Parathyroid adenoma (tissue), 2 donors: ENCODE results near the gene NAP1L4.

Source experiments
- H2AFZ ChIP-seq: fragments of 300-600 bp; sonication (generic); one replicate; pipeline ENCODE4 v1.7.0; 2017; ENCODE audit warnings: antibody characterized with exemption, mild to moderate bottlenecking
- H3K27ac ChIP-seq: fragments of 300-600 bp; sonication (generic); one replicate; pipeline ENCODE4 v1.7.0; 2017
- H3K27me3 ChIP-seq: fragments of 300-600 bp; sonication (generic); one replicate; pipeline ENCODE4 v1.7.0; 2017; ENCODE audit warnings: low read length; ENCODE audit not compliant: control insufficient read depth, insufficient read depth
- H3K36me3 ChIP-seq: fragments of 300-600 bp; sonication (generic); one replicate; pipeline ENCODE4 v1.7.0; 2017; ENCODE audit warnings: low read length; ENCODE audit not compliant: control insufficient read depth, insufficient read depth
- H3K4me1 ChIP-seq: fragments of 300-600 bp; sonication (generic); one replicate; pipeline ENCODE4 v1.7.0; 2017; ENCODE audit warnings: control low read depth
- H3K4me2 ChIP-seq: fragments of 300-600 bp; sonication (generic); one replicate; pipeline ENCODE4 v1.7.0; 2017; ENCODE audit warnings: low read length
- H3K4me3 ChIP-seq: fragments of 300-600 bp; sonication (generic); one replicate; pipeline ENCODE4 v1.7.0; 2017; ENCODE audit warnings: low read depth, low read length
- H3K79me2 ChIP-seq: fragments of 300-600 bp; sonication (generic); one replicate; pipeline ENCODE4 v1.7.0; 2017; ENCODE audit warnings: control low read depth
- H3K9ac ChIP-seq: fragments of 300-600 bp; sonication (generic); one replicate; pipeline ENCODE4 v1.7.0; 2017; ENCODE audit warnings: mild to moderate bottlenecking
- H3K9me3 ChIP-seq: fragments of 300-600 bp; sonication (generic); one replicate; pipeline ENCODE4 v1.7.0; 2017; ENCODE audit warnings: low read length; ENCODE audit not compliant: control insufficient read depth
- TF ChIP-seq, protein P1 (sequence below): fragments of 300-600 bp; sonication (generic); IDR thresholded peaks from one replicate; pipeline ENCODE4 v1.7.0; 2017; ENCODE audit warnings: antibody characterized with exemption, mild to moderate bottlenecking
- donor health status: primary hyperparathyroidism.

NAP1L4 gene

DNA sequence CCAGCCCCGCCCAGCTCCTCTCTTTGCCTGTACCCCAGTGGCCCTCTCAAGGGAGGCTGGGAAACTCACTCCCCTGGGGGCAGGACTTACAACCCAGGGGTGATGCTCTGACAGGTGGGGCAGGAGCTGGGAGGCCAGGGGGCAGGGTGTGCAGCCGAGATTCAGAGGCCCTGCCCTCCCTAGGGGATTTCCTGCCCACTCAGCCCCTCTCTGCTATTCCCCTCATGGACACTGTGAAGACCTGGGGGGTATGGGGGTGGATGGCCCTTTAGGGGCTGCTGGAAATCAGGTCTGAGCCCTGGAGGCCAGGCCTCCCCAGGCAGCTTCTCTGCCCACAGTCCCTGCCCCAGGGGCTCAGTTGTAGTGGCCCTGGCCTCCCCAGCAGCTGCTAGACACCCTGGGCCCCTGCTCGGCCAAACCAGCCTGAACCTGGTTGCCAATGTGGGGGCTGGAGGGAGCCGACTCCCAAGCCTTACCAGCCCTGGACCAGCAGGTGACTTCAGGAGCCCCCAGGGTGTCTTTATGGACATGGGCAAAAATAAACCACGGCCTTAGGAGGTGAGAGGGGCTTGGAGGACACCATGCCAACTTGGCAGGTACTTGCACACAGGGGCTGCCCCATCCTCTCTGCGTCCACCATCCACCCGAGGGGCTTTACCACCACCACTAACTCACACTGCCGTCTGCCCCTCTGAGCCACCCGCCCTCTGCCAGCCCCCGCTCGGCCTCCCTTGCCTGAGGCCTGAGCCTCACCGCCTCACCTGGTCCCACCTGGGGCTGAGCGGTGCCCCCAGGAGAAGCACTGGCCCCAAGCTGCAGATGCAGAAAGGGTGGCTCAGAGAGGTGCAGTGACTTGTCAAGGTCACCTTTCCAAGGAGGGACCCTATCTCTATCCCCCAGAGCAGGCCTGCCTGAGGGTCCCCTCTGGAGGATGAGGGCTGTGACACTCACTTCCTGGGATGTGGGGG is 60.1 kb downstream of the NAP1L4 start:
- no peak overlapping the region for H3K27ac ChIP-seq
- no peaks in the 10 kb centered on the region for H3K36me3 ChIP-seq
- H3K27me3 ChIP-seq, result no peaks in the 10 kb centered on the region
- H3K4me1 ChIP-seq, result peaks cover 4% of the 10 kb centered on the region
- TF ChIP-seq, protein P1, sequence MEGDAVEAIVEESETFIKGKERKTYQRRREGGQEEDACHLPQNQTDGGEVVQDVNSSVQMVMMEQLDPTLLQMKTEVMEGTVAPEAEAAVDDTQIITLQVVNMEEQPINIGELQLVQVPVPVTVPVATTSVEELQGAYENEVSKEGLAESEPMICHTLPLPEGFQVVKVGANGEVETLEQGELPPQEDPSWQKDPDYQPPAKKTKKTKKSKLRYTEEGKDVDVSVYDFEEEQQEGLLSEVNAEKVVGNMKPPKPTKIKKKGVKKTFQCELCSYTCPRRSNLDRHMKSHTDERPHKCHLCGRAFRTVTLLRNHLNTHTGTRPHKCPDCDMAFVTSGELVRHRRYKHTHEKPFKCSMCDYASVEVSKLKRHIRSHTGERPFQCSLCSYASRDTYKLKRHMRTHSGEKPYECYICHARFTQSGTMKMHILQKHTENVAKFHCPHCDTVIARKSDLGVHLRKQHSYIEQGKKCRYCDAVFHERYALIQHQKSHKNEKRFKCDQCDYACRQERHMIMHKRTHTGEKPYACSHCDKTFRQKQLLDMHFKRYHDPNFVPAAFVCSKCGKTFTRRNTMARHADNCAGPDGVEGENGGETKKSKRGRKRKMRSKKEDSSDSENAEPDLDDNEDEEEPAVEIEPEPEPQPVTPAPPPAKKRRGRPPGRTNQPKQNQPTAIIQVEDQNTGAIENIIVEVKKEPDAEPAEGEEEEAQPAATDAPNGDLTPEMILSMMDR, result no peak
- no peak overlapping the region for H3K4me2 ChIP-seq
- H3K9me3 ChIP-seq, result no peaks in the 10 kb centered on the region
- no peaks in the 10 kb centered on the region for H3K79me2 ChIP-seq
- H3K4me3 ChIP-seq, result no peak overlapping the region
- no peak overlapping the region for H2AFZ ChIP-seq
- no peak overlapping the region for H3K9ac ChIP-seq

DNA sequence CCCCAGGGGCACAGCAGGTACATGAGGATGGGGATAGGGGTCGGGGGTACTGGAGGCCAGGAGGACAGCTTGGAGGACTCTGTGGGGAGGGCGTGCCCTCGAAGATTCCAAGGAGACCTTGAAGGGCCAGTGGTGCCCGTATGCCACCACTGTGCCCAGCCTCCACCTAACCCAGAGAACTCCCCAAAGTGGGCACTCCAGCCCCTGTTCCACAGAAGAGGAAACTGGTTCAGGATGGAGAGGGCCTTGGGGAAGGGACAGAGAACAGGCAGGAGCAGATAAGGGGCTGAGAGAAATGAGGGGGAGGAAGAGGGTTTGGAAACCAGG is 60.7 kb downstream of the NAP1L4 start:
- H3K79me2 ChIP-seq, result no peaks in the 10 kb centered on the region
- no peak overlapping the region for H3K4me3 ChIP-seq
- peaks cover 4% of the 10 kb centered on the region for H3K4me1 ChIP-seq
- H3K9ac ChIP-seq, result no peak overlapping the region
- no peaks in the 10 kb centered on the region for H3K27me3 ChIP-seq
- no peaks in the 10 kb centered on the region for H3K9me3 ChIP-seq
- H3K4me2 ChIP-seq, result no peak overlapping the region
- TF ChIP-seq, protein P1, result no peak
- no peak overlapping the region for H2AFZ ChIP-seq
- H3K36me3 ChIP-seq, result no peaks in the 10 kb centered on the region
- H3K27ac ChIP-seq, result no peak overlapping the region

DNA sequence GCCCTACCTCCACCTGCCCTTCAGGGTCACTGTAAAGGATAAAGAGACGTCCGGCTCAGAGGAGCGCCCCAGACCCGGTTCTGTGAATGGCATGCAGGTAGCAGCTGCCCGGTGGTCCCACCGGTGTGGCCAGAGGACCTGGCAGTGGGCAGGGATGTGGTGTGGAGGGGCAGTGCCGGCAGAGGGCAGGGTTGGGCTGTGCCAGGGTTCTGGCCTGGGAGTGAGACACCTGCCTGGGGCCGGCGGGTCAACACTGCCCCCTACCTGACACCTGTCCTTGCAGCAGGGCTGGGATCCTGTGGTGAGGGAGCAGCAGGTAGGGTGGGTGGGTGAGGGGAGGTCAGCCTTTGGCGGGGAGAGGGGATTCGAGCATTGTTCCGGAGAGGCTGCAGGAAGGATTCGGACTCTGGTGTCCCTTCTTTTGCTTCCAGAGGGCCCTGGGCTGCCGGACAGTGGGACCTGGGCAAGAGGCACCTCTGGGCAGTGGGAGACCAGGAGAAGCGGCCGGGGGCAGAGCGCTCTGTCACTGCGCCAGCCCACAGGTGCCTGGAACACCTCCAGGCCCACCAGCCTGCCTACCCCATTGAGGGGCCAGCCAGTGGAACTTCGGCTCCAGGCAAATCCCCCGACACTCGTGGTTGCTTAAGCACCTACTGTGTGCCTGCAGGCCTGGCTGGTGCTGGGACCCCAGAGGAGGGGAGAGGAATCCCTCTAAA is 61.3 kb downstream of the NAP1L4 start:
- Histone ChIP-seq H3K4me3 (peak overlapping the region; percentile 34), H3K27me3 (no peaks in the 10 kb centered on the region), H3K9ac (no peak overlapping the region), H3K79me2 (no peaks in the 10 kb centered on the region), H3K27ac (no peak overlapping the region), H2AFZ (peak overlapping the region; percentile 56), H3K9me3 (no peaks in the 10 kb centered on the region), H3K36me3 (no peaks in the 10 kb centered on the region), H3K4me2 (peak overlapping the region; percentile 66), H3K4me1 (peaks cover 4% of the 10 kb centered on the region)
- TF ChIP-seq, protein P1, result peak; percentile 63

DNA sequence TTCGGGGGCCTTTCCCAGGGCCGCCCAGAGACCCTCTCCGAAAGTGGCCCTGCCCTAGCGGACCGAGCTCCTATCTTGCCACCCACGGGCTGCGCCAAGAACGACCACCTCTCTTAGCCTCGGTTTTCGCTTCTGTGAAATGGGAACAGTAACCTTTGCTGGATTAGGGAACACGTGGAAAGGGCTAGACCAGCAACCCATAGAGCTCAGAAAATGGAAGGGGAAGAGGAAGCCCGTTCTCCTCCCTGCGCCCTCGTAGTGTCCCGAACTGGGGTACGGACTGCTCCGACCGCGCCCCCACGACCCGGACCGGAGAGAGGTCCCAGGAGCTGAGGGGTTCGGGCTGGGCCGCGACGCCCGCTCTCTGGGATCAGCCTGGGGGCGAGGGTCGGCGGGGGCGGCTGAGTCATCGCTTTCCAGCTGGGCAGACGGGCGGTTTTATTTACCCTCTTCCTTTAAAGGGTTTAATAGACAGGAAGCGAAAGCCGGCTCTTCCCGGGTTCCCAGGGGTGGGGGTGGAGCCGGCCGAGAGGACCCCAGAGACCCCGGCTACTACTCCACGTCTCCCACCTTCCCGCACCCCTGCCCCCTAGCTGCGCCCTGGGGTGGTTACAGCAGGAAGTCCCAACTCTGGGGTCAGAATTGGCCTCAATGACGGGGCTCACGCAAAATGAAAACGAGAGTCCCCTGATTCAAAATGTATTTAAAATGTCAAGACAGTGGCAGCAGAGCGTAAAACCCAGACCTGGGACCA is 62.0 kb downstream of the NAP1L4 start:
- H3K36me3 ChIP-seq, result no peaks in the 10 kb centered on the region
- H3K4me1 ChIP-seq, result peaks cover 4% of the 10 kb centered on the region
- no peaks in the 10 kb centered on the region for H3K79me2 ChIP-seq
- H3K27ac ChIP-seq, result no peak overlapping the region
- no peak overlapping the region for H3K9ac ChIP-seq
- H3K4me2 ChIP-seq, result peak overlapping the region; percentile 66
- H3K27me3 ChIP-seq, result no peaks in the 10 kb centered on the region
- H3K4me3 ChIP-seq, result peak overlapping the region; percentile 34
- no peaks in the 10 kb centered on the region for H3K9me3 ChIP-seq
- TF ChIP-seq, protein P1, result no peak
- H2AFZ ChIP-seq, result peak overlapping the region; percentile 56
